Stomach (tissue), 9 donors: ENCODE measurements around the gene PANK4. TPM values are rescaled to one million over a fixed set of nuclear protein-coding genes. Genes with fewer than 3 reads are reported as not detected.

Experiments used
- DNase-seq, 2 donors: peaks; one replicate each; pipeline versions ENCODE4 v3.0.0 to v3.0.0-alpha.2; 2013 to 2019
- H3K27ac ChIP-seq, 5 donors: fragments of 200-600 bp in 4 of 5; sonication (generic) in 4 of 5; one replicate each; pipeline ENCODE4 v1.5.1; 2013 to 2019; ENCODE audit warnings: mild to moderate bottlenecking in 1 of 5, moderate library complexity in 1 of 5
- H3K27me3 ChIP-seq, 3 donors: fragments of 200-600 bp; sonication (generic); one replicate each; pipeline ENCODE4 v1.5.1; 2017 to 2019; ENCODE audit warnings: mixed run types in 1 of 3
- H3K36me3 ChIP-seq, 4 donors: fragments of 200-600 bp; sonication (generic); 1 replicate in 3 of 4; 2 replicates in 1 of 4; pipeline ENCODE4 v1.5.1; 2016 to 2019
- H3K4me1 ChIP-seq, 4 donors: fragments of 200-600 bp; sonication (generic); one replicate each; pipeline ENCODE4 v1.5.1; 2016 to 2019
- H3K4me3 ChIP-seq, 4 donors: fragments of 200-600 bp; sonication (generic) in 3 of 4; one replicate each; pipeline ENCODE4 v1.5.1; 2016 to 2019; ENCODE audit warnings: mild to moderate bottlenecking in 1 of 4
- H3K9me3 ChIP-seq, 4 donors: fragments of 200-600 bp; sonication (generic); one replicate each; pipeline ENCODE4 v1.5.1; 2016 to 2019
- EP300 ChIP-seq: sonication (generic); formaldehyde crosslinking; IDR thresholded peaks from one replicate; pipeline ENCODE4 v1.6.1; 2017; ENCODE audit warnings: antibody characterized with exemption
- POLR2A ChIP-seq, 4 donors: fragments of 450-650 bp; IDR thresholded peaks; one replicate each; pipeline ENCODE4 v1.6.1; 2016; ENCODE audit warnings: antibody characterized with exemption in 4 of 4, control low read depth in 2 of 4, mild to moderate bottlenecking in 1 of 4, moderate library complexity in 1 of 4
- POLR2AphosphoS5 ChIP-seq, 3 donors: sonication (generic); formaldehyde crosslinking; IDR thresholded peaks; one replicate each; pipeline ENCODE4 v1.6.1; 2016; ENCODE audit warnings: antibody characterized with exemption in 3 of 3
- WGBS, 5 donors: extraction: QIAGEN DNeasy Blood & Tissue Kit in 3 of 5; methylation state at CpG; one replicate each; pipeline versions ENCODE4 v1.1.5 to v1.1.7; 2013 to 2018; 5-methylcytosine and 5-hydroxymethylcytosine counted together
- intact Hi-C: fragments of 100-400 bp; cut with DNase I; formaldehyde crosslinking; loops from one replicate; pipeline ENCODE4 v1.15.1; 2023; ENCODE audit warnings: low total_unique reads
- polyA plus RNA-seq, 3 donors: library from polyadenylated mRNA; stranded (reverse); fragments of 200-250 nt; gene quantifications; one replicate each; pipeline ENCODE4 v1.2.3, GENCODE V29; 2013
- total RNA-seq, 5 donors: library from RNA; depleted of rRNA; stranded (reverse); fragments of >200 nt; gene quantifications; one replicate each; pipeline versions ENCODE4 v1.1.0 to v1.2.3, GENCODE V29; 2014 to 2016
- TF ChIP-seq, protein P1 (sequence below), 7 experiments: fragments of 450-650 bp in 4 of 7; fragments of 200-600 bp in 3 of 7; sonication (generic) in 3 of 7; IDR thresholded peaks; one replicate each; pipeline ENCODE4 v1.5.1; 2016 to 2019; ENCODE audit warnings: antibody characterized with exemption in 7 of 7, control low read depth in 2 of 7, mild to moderate bottlenecking in 1 of 7
- donor health status: healthy with polysubstance abuse.
- donor health status: Bipolar disorder and iron deficiency.
- donor health status: healthy.

The PANK4 gene
- total and polyA plus RNA-seq, 8 donors, result 6.4 to 86.0 (median 19.5) TPM

- peak in 1 of 2 donors; percentile 68 for DNase-seq
- TF ChIP-seq POLR2A (IDR thresholded peaks at IDR 0.05) (no peak), POLR2AphosphoS5 (IDR thresholded peaks at IDR 0.05) (no peak), EP300 (no peak)
- TF ChIP-seq, protein P1, sequence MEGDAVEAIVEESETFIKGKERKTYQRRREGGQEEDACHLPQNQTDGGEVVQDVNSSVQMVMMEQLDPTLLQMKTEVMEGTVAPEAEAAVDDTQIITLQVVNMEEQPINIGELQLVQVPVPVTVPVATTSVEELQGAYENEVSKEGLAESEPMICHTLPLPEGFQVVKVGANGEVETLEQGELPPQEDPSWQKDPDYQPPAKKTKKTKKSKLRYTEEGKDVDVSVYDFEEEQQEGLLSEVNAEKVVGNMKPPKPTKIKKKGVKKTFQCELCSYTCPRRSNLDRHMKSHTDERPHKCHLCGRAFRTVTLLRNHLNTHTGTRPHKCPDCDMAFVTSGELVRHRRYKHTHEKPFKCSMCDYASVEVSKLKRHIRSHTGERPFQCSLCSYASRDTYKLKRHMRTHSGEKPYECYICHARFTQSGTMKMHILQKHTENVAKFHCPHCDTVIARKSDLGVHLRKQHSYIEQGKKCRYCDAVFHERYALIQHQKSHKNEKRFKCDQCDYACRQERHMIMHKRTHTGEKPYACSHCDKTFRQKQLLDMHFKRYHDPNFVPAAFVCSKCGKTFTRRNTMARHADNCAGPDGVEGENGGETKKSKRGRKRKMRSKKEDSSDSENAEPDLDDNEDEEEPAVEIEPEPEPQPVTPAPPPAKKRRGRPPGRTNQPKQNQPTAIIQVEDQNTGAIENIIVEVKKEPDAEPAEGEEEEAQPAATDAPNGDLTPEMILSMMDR (IDR thresholded peaks at IDR 0.05), result no peak
- peaks cover 9 to 28% (median 26%) of the 10 kb centered on the region in 4 donors for H3K36me3 ChIP-seq
- WGBS, 5 donors, result 60 to 71% (median 66%) methylated on average over 26 to 34 of the region's 34 CpGs
- H3K4me3 ChIP-seq, result no peak overlapping the region
- intact Hi-C loops, result no loop called here
- H3K9me3 ChIP-seq, result no peaks in the 10 kb centered on the region
- peaks cover 5 to 9% (median 7%) of the 10 kb centered on the region in 4 donors for H3K4me1 ChIP-seq
- H3K27me3 ChIP-seq, result peaks cover 0 to 29% (median 0%) of the 10 kb centered on the region in 3 donors
- H3K27ac ChIP-seq, result no peak overlapping the region
Observed at GRCh38 chr1:2566101-2567045, 40.0 kb upstream of the PANK4 start.

DNA sequence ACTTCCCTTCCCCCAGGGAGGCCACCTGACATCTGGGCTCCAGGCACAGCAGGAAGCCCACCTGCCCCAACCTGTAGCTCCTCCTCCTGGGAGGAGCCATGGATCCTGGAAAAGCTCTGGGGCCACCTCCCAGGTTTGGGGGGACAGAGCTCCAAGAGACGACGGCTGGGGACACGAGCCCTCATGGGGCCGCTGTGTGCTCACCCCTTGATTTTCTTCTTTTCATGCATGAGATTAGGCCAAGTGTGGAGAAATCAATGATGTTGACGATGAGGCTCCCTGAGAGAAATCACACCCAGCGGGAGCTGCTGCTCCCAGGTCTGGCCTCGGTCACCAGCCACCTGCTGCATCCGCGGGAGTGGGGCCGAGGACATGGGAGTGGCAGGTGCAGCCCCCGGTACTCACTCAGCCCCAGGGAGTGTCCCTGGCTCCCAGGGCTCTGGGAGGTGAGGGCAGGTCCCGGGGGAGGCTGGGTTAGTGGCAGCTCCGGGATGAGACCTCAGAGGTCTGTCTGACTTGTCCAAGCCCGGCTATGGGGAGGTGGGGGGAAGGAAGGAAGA, 38.5 kb upstream of the PANK4 start:
- Histone ChIP-seq H3K27ac (no peak overlapping the region), H3K4me1 (peaks cover 5 to 14% (median 11%) of the 10 kb centered on the region in 4 donors), H3K4me3 (no peak overlapping the region), H3K27me3 (peaks cover 0 to 29% (median 0%) of the 10 kb centered on the region in 3 donors), H3K36me3 (peaks cover 20 to 43% (median 41%) of the 10 kb centered on the region in 4 donors), H3K9me3 (no peaks in the 10 kb centered on the region)
- no peak for TF ChIP-seq EP300
- no peak for TF ChIP-seq POLR2A (IDR thresholded peaks at IDR 0.05)
- TF ChIP-seq POLR2AphosphoS5 (IDR thresholded peaks at IDR 0.05), result no peak
- TF ChIP-seq, protein P1 (IDR thresholded peaks at IDR 0.05), result no peak
- DNase-seq, result peak in 1 of 2 donors; percentile 58
- 24 to 48% (median 38%) methylated on average over 13 to 14 of the region's 14 CpGs for WGBS, 5 donors
- intact Hi-C loops, result no loop called here

GRCh38 chr1:2564006-2564814, 37.8 kb upstream of the PANK4 start:
- Histone ChIP-seq H3K27me3 (peaks cover 0 to 27% (median 0%) of the 10 kb centered on the region in 3 donors), H3K4me1 (peaks cover 10 to 20% (median 17%) of the 10 kb centered on the region in 4 donors), H3K4me3 (no peak overlapping the region), H3K36me3 (peaks cover 23 to 50% (median 47%) of the 10 kb centered on the region in 4 donors), H3K9me3 (no peaks in the 10 kb centered on the region), H3K27ac (no peak overlapping the region)
- intact Hi-C loops, result no loop called here
- no peak for DNase-seq
- TF ChIP-seq POLR2A (IDR thresholded peaks at IDR 0.05) (no peak), POLR2AphosphoS5 (IDR thresholded peaks at IDR 0.05) (no peak), EP300 (no peak)
- TF ChIP-seq, protein P1 (IDR thresholded peaks at IDR 0.05), result no peak
- WGBS, 5 donors, result 68 to 84% (median 71%) methylated on average over 17 to 20 of the region's 20 CpGs

DNA sequence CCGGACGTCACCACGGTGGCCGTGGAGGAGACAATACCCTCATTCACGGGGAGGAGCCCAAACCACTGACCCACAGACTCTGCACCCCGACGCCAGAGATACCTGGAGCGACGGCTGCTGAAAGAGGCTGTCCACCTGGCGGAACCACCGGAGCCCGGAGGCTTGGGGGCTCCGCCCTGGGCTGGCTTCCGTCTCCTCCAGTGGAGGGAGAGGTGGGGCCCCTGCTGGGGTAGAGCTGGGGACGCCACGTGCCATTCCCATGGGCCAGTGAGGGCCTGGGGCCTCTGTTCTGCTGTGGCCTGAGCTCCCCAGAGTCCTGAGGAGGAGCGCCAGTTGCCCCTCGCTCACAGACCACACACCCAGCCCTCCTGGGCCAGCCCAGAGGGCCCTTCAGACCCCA, 36.8 kb upstream of the PANK4 start:
- intact Hi-C loops, result no loop called here
- peak in 1 of 2 donors; percentile 69 for DNase-seq
- H3K27me3 ChIP-seq, result peaks cover 0 to 22% (median 0%) of the 10 kb centered on the region in 3 donors
- 74 to 83% (median 79%) methylated on average over 13 to 18 of the region's 18 CpGs for WGBS, 5 donors
- H3K4me1 ChIP-seq, result peaks cover 13 to 30% (median 27%) of the 10 kb centered on the region in 4 donors
- H3K27ac ChIP-seq, result no peak overlapping the region
- no peaks in the 10 kb centered on the region for H3K9me3 ChIP-seq
- TF ChIP-seq EP300, result no peak
- no peak for TF ChIP-seq POLR2A (IDR thresholded peaks at IDR 0.05)
- TF ChIP-seq POLR2AphosphoS5 (IDR thresholded peaks at IDR 0.05), result no peak
- TF ChIP-seq, protein P1 (IDR thresholded peaks at IDR 0.05), result no peak
- no peak overlapping the region for H3K4me3 ChIP-seq
- H3K36me3 ChIP-seq, result peaks cover 31 to 60% (median 58%) of the 10 kb centered on the region in 4 donors
